ENCODE results near the gene BAHD1.

- TF ChIP-seq POLR2A (IDR thresholded peaks at IDR 0.05): no peak
- no peak for TF ChIP-seq CTCF (IDR thresholded peaks at IDR 0.05)
Measured at GRCh38 chr15:40448354-40448753, 7.6 kb downstream of the BAHD1 start.
